AG09309 (cell line): ENCODE data around the gene PVALEF.

Source experiments
- DNase-seq: peaks from one replicate; pipeline ENCODE4 v3.0.0-alpha.2; 2010; ENCODE audit warnings: low read depth
- H3K4me3 ChIP-seq: 2 replicates; pipeline ENCODE4 v1.5.1; 2011; ENCODE audit warnings: mild to moderate bottlenecking, low read depth, low read length, moderate library complexity; ENCODE audit not compliant: control insufficient read depth
- TF ChIP-seq, protein P1 (sequence below): IDR thresholded peaks from 2 replicates; pipeline ENCODE4 v1.5.1; 2011; ENCODE audit warnings: mild to moderate bottlenecking, low read depth, low read length, inconsistent platforms; ENCODE audit not compliant: insufficient read depth, control insufficient read depth; ENCODE audit errors: missing control alignments

Gene PVALEF

DNA sequence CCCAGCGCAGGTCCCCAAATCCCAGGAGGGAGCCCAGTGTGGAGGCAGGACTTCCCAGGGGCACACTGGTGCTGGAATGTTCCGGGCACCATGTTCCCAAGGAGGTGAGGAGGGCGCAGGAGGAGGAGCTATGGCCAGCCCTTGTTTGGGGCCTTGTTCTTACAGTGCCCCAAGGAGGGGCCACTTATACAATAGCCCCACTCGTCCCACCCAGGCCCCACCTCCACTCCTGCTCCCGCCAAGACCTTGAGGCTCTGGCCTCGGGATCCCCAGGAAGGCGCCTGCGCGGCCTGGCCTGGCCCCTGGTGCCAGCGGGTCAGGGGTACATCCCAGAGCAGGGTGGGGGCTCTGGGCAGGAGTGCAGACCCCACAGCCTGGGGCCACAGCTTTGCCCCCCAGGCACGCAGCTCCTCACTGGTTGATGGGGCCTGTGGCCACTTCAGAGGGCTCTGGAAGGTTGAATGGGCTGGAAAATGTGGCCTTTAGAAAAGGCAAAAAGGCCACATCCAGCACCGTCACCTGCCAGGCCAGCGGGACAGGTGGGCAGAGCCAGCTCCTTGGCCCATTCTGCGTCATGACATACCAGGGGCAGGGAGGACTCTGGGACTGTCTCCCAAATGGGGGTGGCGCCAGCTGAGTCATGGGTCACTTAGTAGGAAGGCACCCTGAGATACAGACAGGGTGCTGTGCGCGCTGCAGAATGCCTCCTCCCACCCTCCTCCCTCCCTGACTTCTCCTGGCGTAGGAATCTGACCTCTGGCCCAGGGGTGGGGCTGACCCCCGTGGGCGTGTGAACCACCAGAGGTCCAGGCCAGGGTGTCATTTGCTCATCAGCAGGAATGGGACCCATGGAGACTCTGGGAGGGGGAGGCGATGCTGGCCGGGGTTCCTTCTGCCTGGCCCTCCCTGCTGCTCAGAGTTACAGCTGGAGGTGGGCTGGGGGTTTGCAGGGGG lies 32.3 kb upstream of the PVALEF start:
- no peak for DNase-seq
- H3K4me3 ChIP-seq: no peak overlapping the region
- TF ChIP-seq, protein P1, sequence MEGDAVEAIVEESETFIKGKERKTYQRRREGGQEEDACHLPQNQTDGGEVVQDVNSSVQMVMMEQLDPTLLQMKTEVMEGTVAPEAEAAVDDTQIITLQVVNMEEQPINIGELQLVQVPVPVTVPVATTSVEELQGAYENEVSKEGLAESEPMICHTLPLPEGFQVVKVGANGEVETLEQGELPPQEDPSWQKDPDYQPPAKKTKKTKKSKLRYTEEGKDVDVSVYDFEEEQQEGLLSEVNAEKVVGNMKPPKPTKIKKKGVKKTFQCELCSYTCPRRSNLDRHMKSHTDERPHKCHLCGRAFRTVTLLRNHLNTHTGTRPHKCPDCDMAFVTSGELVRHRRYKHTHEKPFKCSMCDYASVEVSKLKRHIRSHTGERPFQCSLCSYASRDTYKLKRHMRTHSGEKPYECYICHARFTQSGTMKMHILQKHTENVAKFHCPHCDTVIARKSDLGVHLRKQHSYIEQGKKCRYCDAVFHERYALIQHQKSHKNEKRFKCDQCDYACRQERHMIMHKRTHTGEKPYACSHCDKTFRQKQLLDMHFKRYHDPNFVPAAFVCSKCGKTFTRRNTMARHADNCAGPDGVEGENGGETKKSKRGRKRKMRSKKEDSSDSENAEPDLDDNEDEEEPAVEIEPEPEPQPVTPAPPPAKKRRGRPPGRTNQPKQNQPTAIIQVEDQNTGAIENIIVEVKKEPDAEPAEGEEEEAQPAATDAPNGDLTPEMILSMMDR: no peak

DNA sequence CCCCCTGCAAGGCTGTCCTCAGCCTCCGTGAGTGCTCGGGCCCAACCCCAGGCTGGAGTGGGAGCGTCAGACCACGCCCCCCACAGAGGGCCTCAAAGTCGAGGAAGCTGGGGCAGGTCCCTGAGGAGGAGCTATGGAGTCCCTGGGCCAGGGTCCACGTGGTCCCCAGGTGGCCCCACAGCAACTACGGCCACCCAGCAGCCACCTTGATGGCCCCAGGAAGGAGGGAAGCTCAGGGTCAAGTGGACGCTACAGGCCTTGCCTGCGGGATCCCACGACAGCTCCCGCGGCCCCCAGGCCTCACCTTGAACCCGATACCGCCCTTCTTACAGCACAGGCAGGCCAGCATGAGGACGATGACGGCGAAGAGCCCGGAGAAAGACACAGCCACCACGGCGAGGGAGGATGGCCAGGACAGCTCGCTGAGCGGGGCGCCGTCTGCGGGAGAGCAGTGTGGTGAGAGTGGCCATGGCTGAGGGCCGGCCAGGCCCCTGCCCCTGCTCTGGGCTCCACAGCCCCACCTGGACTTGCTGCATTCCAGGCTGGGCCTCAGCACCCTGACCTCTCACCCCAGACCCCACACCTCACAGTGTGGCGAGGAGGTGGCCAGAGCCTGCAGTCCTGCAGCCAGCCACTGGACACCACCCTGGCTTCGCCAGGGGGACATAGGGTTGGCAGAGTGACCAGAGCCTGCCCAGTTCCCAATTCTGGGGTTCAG lies 31.1 kb upstream of the PVALEF start:
- TF ChIP-seq, protein P1: no peak
- H3K4me3 ChIP-seq: no peak overlapping the region
- no peak for DNase-seq

DNA sequence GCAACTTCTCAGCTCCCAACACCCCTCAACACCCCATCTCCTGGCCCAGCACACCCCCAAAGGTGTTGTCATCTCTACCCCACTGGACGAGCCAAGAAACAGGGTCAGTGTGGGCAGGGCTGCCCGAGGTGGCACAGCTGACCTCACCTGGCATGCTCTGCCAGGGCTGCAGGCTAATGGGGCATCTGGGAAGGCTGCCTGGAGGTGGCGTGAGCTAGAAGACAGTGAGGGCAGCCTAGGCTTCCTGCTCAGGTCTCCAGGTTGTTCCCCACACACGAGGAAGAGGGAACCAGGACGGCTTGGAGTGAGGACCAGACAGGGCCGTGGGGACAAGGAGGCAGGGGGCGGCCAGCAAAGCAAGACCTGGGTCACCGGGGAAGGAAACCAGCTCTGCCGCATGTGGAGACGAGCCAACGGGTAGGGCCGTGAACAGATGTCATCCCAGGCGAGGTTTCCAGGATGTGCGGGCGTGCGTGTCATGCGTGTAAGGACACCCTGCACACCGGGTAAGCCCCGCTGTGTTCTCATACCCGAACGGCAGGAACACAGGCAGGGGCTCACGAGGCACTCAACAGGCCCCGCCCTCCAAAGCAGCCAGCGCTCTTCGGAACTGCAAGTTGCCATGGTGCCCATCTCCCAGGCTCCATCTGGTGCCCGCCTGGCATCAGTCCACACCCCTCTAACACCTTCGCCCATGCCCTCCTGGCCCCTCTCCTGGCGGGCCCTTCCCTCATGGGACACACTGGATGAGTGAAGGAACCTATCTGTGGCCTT lies 29.6 kb upstream of the PVALEF start:
- no peak for DNase-seq
- no peak overlapping the region for H3K4me3 ChIP-seq
- TF ChIP-seq, protein P1: no peak

DNA sequence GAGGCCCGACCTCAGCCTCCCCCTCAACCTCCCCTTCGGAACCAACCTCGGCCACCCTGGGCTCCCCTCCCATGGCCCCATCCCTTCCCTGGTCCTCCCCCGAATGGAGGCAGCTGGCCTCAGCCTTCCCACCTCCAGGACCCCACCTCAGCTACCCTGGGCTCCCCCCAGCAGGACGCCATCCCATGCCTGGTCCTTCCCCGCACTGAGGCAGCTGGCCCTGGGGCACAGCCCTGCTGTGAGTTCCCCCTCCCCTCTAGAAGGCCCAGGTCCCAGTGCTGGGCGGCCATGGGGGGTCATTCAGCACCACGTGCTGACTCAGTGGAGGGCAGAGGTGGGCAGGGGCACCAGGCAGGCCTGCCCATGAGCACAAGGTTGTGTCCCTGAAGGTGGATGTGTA lies 28.9 kb upstream of the PVALEF start:
- no peak for DNase-seq
- no peak overlapping the region for H3K4me3 ChIP-seq
- TF ChIP-seq, protein P1: no peak

DNA sequence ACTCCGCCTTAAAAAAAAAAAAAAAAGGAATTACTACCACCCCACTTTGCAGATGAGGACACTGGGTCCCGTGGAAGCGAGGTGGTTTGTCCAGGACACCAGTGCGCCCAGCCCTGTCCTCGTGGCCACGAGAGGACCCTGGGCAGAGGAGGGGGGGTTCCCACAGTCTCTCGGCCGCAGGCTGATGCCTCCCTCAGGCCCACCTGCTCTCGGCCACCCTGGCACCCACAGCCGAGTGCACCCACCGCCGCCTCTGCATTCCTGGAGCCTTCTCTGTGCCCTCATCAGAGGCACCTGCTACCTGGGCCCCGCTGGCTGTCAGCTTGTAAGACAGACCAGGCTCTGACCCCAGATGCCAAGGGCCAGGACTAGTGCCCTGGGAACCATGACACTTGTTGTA lies 28.1 kb upstream of the PVALEF start:
- DNase-seq: no peak
- TF ChIP-seq, protein P1: no peak
- no peak overlapping the region for H3K4me3 ChIP-seq

DNA sequence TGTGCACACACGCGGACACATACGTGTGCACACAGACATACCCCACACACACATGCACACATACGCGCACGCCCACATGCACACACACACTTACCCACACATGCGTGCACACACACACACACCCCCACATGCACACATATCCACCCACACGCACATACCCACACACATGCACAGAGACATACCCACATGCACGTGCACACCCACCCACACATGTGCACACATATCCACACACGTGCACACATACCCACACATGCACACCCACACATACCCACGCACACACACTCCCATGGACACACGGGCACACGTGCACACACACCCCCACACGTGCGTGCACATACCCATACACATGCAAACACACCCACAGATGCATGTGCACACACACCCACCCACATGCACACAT lies 27.2 kb upstream of the PVALEF start:
- DNase-seq: no peak
- TF ChIP-seq, protein P1: no peak
- H3K4me3 ChIP-seq: no peak overlapping the region
